ENCODE results near the gene JMJD8. TPM values are rescaled to one million over a fixed set of nuclear protein-coding genes. Genes with fewer than 3 reads are reported as not detected.

The JMJD8 gene
- total and polyA plus RNA-seq, 9 of the 15 experiments (the other 6 are each of a cell fraction or from before 2014, with no cell fraction given), result 1.2 to 50.6 (median 29.3) TPM

GRCh38 chr16:667780-668518, 16.2 kb downstream of the JMJD8 start, which contains the start of gene RHOT2 (continued):
- TF ChIP-seq GTF2E2 (tag; IDR thresholded peaks at IDR 0.05), result peak; percentile 29; the same call in 1 of the 2 replicates
- TF ChIP-seq BCL6 (CRISPR knock-in tag; IDR thresholded peaks at IDR 0.05), result peak; percentile 26; the same call in 1 of the 2 replicates
- peak; percentile 84 for TF ChIP-seq MTA3 (IDR thresholded peaks at IDR 0.05; ENCODE audit: borderline replicate concordance)
- no peak for TF ChIP-seq ARNT (IDR thresholded peaks at IDR 0.05)
- TF ChIP-seq, protein P1, sequence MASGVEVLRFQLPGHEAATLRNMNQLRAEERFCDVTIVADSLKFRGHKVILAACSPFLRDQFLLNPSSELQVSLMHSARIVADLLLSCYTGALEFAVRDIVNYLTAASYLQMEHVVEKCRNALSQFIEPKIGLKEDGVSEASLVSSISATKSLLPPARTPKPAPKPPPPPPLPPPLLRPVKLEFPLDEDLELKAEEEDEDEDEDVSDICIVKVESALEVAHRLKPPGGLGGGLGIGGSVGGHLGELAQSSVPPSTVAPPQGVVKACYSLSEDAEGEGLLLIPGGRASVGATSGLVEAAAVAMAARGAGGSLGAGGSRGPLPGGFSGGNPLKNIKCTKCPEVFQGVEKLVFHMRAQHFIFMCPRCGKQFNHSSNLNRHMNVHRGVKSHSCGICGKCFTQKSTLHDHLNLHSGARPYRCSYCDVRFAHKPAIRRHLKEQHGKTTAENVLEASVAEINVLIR (CRISPR knock-in tag; IDR thresholded peaks at IDR 0.05), result no peak
- no peak for TF ChIP-seq U2AF1 (optimal IDR thresholded peaks at IDR 0.05; ENCODE audit: low read depth, low read length)
- TF ChIP-seq CEBPB (tag; IDR thresholded peaks at IDR 0.05), result peak; percentile 69
- TF ChIP-seq PCBP1 (IDR thresholded peaks at IDR 0.05; ENCODE audit: low read depth, low read length, poor library complexity, severe bottlenecking), result peak; percentile 68
- TF ChIP-seq E2F6 (IDR thresholded peaks at IDR 0.05; ENCODE audit: borderline replicate concordance in 1 of 2, extremely low read depth in 1 of 2, insufficient read depth in 1 of 2, insufficient read length in 1 of 2, low read depth in 1 of 2, low read length in 1 of 2, poor library complexity in 1 of 2, severe bottlenecking in 1 of 2), result peak; percentile 63 to 87
- peak; percentile 50 to 69 for TF ChIP-seq RAD21 (CRISPR knock-in tag; conservative IDR thresholded peaks at IDR 0.05 in 1 of 2, IDR thresholded peaks at IDR 0.05 in 1 of 2)
- TF ChIP-seq CEBPG (CRISPR knock-in tag; IDR thresholded peaks at IDR 0.05), result peak; percentile 49; the same call in 1 of the 2 replicates
- TF ChIP-seq CEBPG (tag; conservative IDR thresholded peaks at IDR 0.05 in 1 of 2, IDR thresholded peaks at IDR 0.05 in 1 of 2), result peak in 1 of 2 experiments; percentile 72; a peak in 3 of 4 replicates
- TF ChIP-seq NBN (IDR thresholded peaks at IDR 0.05; ENCODE audit: low read depth), result no peak
- 0 out of 2 replicates have a peak, but pooled peaks have one; percentile 17 for TF ChIP-seq SPI1 (IDR thresholded peaks at IDR 0.05; ENCODE audit: borderline replicate concordance, low read depth, low read length)
- TF ChIP-seq, protein P2, sequence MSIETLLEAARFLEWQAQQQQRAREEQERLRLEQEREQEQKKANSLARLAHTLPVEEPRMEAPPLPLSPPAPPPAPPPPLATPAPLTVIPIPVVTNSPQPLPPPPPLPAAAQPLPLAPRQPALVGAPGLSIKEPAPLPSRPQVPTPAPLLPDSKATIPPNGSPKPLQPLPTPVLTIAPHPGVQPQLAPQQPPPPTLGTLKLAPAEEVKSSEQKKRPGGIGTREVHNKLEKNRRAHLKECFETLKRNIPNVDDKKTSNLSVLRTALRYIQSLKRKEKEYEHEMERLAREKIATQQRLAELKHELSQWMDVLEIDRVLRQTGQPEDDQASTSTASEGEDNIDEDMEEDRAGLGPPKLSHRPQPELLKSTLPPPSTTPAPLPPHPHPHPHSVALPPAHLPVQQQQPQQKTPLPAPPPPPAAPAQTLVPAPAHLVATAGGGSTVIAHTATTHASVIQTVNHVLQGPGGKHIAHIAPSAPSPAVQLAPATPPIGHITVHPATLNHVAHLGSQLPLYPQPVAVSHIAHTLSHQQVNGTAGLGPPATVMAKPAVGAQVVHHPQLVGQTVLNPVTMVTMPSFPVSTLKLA (conservative IDR thresholded peaks at IDR 0.05), result peak; percentile 28 to 62; a peak in 2 of 4 replicates
- TF ChIP-seq SUPT5H (IDR thresholded peaks at IDR 0.05), result peak; percentile 81
- peak; percentile 77 for TF ChIP-seq HNRNPL (IDR thresholded peaks at IDR 0.05; ENCODE audit: low read depth, low read length)
- TF ChIP-seq SIN3B (IDR thresholded peaks at IDR 0.05; ENCODE audit: low read depth), result peak; percentile 86
- TF ChIP-seq FOXK2 (conservative IDR thresholded peaks at IDR 0.05 in 1 of 2, IDR thresholded peaks at IDR 0.05 in 1 of 2; ENCODE audit: low read depth in 2 of 2), result no peak
- TF ChIP-seq HDAC6 (IDR thresholded peaks at IDR 0.05; ENCODE audit: low read depth, low read length), result no peak
- peak; percentile 45; the same call in 1 of the 2 replicates for TF ChIP-seq TGIF2 (CRISPR knock-in tag; IDR thresholded peaks at IDR 0.05)

All from K562 (cell line).